Glutamatergic neuron (in vitro differentiated cells): ENCODE data around the gene TRIM24. TPM values are rescaled to one million over a fixed set of nuclear protein-coding genes. Genes with fewer than 3 reads are reported as not detected.

Experiments used
- DNase-seq: peaks from one replicate; pipeline ENCODE4 v3.0.0; 2022
- H3K27ac Mint-ChIP-seq: one replicate; pipeline ENCODE4 v1.8.0; 2020; ENCODE audit warnings: mild to moderate bottlenecking, mixed read lengths, inconsistent platforms; ENCODE audit not compliant: unreplicated experiment
- H3K27me3 Mint-ChIP-seq: one replicate; pipeline ENCODE4 v1.8.0; 2020; ENCODE audit warnings: mild to moderate bottlenecking, moderate library complexity, mixed read lengths, inconsistent platforms; ENCODE audit not compliant: unreplicated experiment
- H3K36me3 Mint-ChIP-seq: one replicate; pipeline ENCODE4 v1.8.0; 2020; ENCODE audit warnings: mild to moderate bottlenecking, mixed read lengths, inconsistent platforms; ENCODE audit not compliant: unreplicated experiment
- H3K4me1 Mint-ChIP-seq: one replicate; pipeline ENCODE4 v1.8.0; 2020; ENCODE audit warnings: mild to moderate bottlenecking, low read depth, mixed read lengths, inconsistent platforms; ENCODE audit not compliant: unreplicated experiment
- H3K4me3 Mint-ChIP-seq: one replicate; pipeline ENCODE4 v1.8.0; 2020; ENCODE audit warnings: mild to moderate bottlenecking, mixed read lengths, inconsistent platforms; ENCODE audit not compliant: unreplicated experiment
- H3K9me3 Mint-ChIP-seq: one replicate; pipeline ENCODE4 v1.8.0; 2020; ENCODE audit warnings: mild to moderate bottlenecking, moderate library complexity, mixed read lengths, inconsistent platforms; ENCODE audit not compliant: unreplicated experiment
- CTCF ChIP-seq: fragments of 200-600 bp; sonication (generic); IDR thresholded peaks from one replicate; pipeline ENCODE4 v1.5.0; 2021; ENCODE audit not compliant: partially characterized antibody, unreplicated experiment
- total RNA-seq: library from RNA; stranded (reverse); fragmentation: NEBNext Ultra II Directional; extraction: Animal tissue kit (Norgen Biotek cat#: 25700); gene quantifications from one replicate; pipeline ENCODE4 v1.2.1, GENCODE V29; 2021; ENCODE audit not compliant: unreplicated experiment

The TRIM24 gene
- total RNA-seq, 1 donor from 2014 or later: 85.6 TPM

- Mint-ChIP-seq H3K4me3 (no peak overlapping the region), H3K9me3 (no peaks in the 10 kb centered on the region), H3K36me3 (no peaks in the 10 kb centered on the region), H3K4me1 (no peaks in the 10 kb centered on the region), H3K27ac (no peak overlapping the region), H3K27me3 (peaks cover 3% of the 10 kb centered on the region)
- TF ChIP-seq CTCF: no peak
- DNase-seq: no peak
Observed at GRCh38 chr7:138595454-138595853, 135.4 kb downstream of the TRIM24 start.

GRCh38 chr7:138602451-138602850 is 142.4 kb downstream of the TRIM24 start:
- no peak for DNase-seq
- no peaks in the 10 kb centered on the region for H3K36me3 Mint-ChIP-seq
- H3K4me3 Mint-ChIP-seq: no peak overlapping the region
- TF ChIP-seq CTCF: no peak
- no peak overlapping the region for H3K27ac Mint-ChIP-seq
- H3K27me3 Mint-ChIP-seq: peaks cover 4% of the 10 kb centered on the region
- peaks cover 7% of the 10 kb centered on the region for H3K4me1 Mint-ChIP-seq
- H3K9me3 Mint-ChIP-seq: no peaks in the 10 kb centered on the region

- no peak for TF ChIP-seq CTCF
- no peak overlapping the region for H3K27ac Mint-ChIP-seq
- DNase-seq: no peak
- no peaks in the 10 kb centered on the region for H3K9me3 Mint-ChIP-seq
- peaks cover 3% of the 10 kb centered on the region for H3K27me3 Mint-ChIP-seq
- no peaks in the 10 kb centered on the region for H3K36me3 Mint-ChIP-seq
- H3K4me1 Mint-ChIP-seq: peaks cover 18% of the 10 kb centered on the region
- no peak overlapping the region for H3K4me3 Mint-ChIP-seq
Observed at GRCh38 chr7:138603549-138604318, 143.7 kb downstream of the TRIM24 start.

GRCh38 chr7:138606236-138606635 is 146.2 kb downstream of the TRIM24 start:
- no peak overlapping the region for H3K27ac Mint-ChIP-seq
- no peaks in the 10 kb centered on the region for H3K9me3 Mint-ChIP-seq
- no peaks in the 10 kb centered on the region for H3K36me3 Mint-ChIP-seq
- TF ChIP-seq CTCF: no peak
- no peak overlapping the region for H3K4me3 Mint-ChIP-seq
- peaks cover 18% of the 10 kb centered on the region for H3K4me1 Mint-ChIP-seq
- DNase-seq: no peak
- H3K27me3 Mint-ChIP-seq: peaks cover 3% of the 10 kb centered on the region
